Endodermal cell (in vitro differentiated cells): Measurements from ENCODE around the gene ZNF688. TPM values are rescaled to one million over a fixed set of nuclear protein-coding genes. Genes with fewer than 3 reads are reported as not detected.

Experiments used
- DNase-seq: peaks from one replicate; pipeline ENCODE4 v3.0.0-alpha.2; 2017
- H3K27ac ChIP-seq: 2 replicates; pipeline ENCODE4 v1.5.1; 2013; ENCODE audit warnings: mild to moderate bottlenecking, low read depth, low read length, moderate library complexity
- H3K27me3 ChIP-seq: 2 replicates; pipeline ENCODE4 v1.6.1; 2013; ENCODE audit warnings: mild to moderate bottlenecking, low read length, moderate library complexity; ENCODE audit not compliant: insufficient read depth, control insufficient read depth, poor library complexity, severe bottlenecking
- H3K36me3 ChIP-seq: 2 replicates; pipeline ENCODE4 v1.7.0; 2013; ENCODE audit warnings: mild to moderate bottlenecking, low read length, moderate library complexity; ENCODE audit not compliant: control insufficient read depth, insufficient read depth
- H3K4me1 ChIP-seq: one replicate; pipeline ENCODE4 v1.7.0; 2013; ENCODE audit warnings: low read length; ENCODE audit not compliant: control insufficient read depth, insufficient read depth
- H3K4me3 ChIP-seq: 2 replicates; pipeline ENCODE4 v1.5.1; 2013; ENCODE audit warnings: mild to moderate bottlenecking, low read length, moderate library complexity
- H3K9ac ChIP-seq: 2 replicates; pipeline ENCODE4 v1.6.1; 2013; ENCODE audit warnings: mild to moderate bottlenecking, low read length, moderate library complexity; ENCODE audit not compliant: poor library complexity, severe bottlenecking; ENCODE audit errors: extremely low read depth
- H3K9me3 ChIP-seq: 2 replicates; pipeline ENCODE4 v1.6.1; 2013; ENCODE audit warnings: mild to moderate bottlenecking, low read length, moderate library complexity; ENCODE audit not compliant: control insufficient read depth
- H3K27ac Mint-ChIP-seq: 2 replicates; pipeline ENCODE4 v1.8.0; 2020; ENCODE audit warnings: mixed read lengths
- H3K27me3 Mint-ChIP-seq: 2 replicates; pipeline ENCODE4 v1.8.0; 2021; ENCODE audit warnings: mild to moderate bottlenecking, mixed read lengths; ENCODE audit not compliant: insufficient read depth
- H3K36me3 Mint-ChIP-seq: 2 replicates; pipeline ENCODE4 v1.8.0; 2020; ENCODE audit warnings: low read depth, mixed read lengths
- H3K4me1 Mint-ChIP-seq: 2 replicates; pipeline ENCODE4 v1.8.0; 2020; ENCODE audit warnings: mixed read lengths
- H3K4me3 Mint-ChIP-seq: 2 replicates; pipeline ENCODE4 v1.8.0; 2020; ENCODE audit warnings: mild to moderate bottlenecking, moderate library complexity, mixed read lengths
- H3K9me3 Mint-ChIP-seq: 2 replicates; pipeline ENCODE4 v1.8.0; 2020; ENCODE audit warnings: mild to moderate bottlenecking, mixed read lengths
- CTCF ChIP-seq: fragments of 200-600 bp; sonication (generic); conservative IDR thresholded peaks from 2 replicates; pipeline ENCODE4 v1.5.0; 2021; ENCODE audit warnings: antibody characterized with exemption, mild to moderate bottlenecking
- WGBS, 2 experiments: methylation state at CpG; one replicate each; pipeline versions ENCODE4 v1.1.5 to v1.1.7; 2013; ENCODE audit warnings: missing lambda C conversion rate in 2 of 2, mixed read lengths in 1 of 2; ENCODE audit not compliant: insufficient coverage in 1 of 2, insufficient read length in 1 of 2; 5-methylcytosine and 5-hydroxymethylcytosine counted together
- total RNA-seq, 2 donors: library from RNA; stranded (reverse); fragmentation: NEBNext Ultra II Directional in 1 of 2; extraction: Animal tissue kit (Norgen Biotek cat#: 25700) in 1 of 2; gene quantifications; 2 replicates in 1 of 2; 3 replicates in 1 of 2; pipeline ENCODE4 v1.2.1, GENCODE V29; 2021

Gene ZNF688
- total RNA-seq, 2 donors from 2014 or later: 6.4 to 7.5 TPM

DNA sequence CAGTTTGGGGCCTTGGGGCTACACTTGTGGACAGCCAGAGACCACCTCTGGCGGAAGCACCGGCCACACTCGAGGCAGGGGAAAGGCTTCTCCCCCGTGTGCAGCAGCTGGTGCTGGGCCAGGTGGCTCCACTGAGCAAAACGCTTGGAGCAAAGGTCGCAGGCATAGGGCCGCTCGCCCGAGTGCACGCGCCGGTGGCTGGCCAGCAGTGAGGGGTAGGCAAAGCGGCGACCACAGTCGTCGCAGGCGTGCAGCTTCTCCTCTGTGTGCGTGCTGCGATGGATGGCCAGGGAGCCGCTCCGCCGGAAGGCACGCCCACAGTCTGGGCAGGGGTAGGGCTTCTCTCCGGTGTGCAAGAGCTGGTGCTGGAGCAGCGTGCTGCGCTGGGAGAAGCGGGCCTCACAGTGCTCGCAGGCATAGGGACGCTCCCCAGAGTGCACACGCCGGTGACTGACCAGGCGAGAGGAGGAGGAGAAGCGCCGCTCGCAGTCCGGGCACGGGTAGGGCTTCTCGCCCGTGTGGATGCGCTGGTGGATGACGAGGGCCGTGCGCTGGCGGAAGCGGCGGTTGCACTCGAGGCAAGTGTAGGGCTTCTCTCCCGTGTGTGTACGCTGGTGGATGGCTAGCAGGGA is 32.9 kb upstream of the ZNF688 start:
- Histone ChIP-seq H3K4me1 (peaks cover 3% of the 10 kb centered on the region), H3K27me3 (no peaks in the 10 kb centered on the region), H3K4me3 (no peak overlapping the region), H3K27ac (no peak overlapping the region), H3K9me3 (peaks cover 7% of the 10 kb centered on the region), H3K36me3 (peaks cover 42% of the 10 kb centered on the region), H3K9ac (no peak overlapping the region)
- no peak overlapping the region for H3K4me3 Mint-ChIP-seq
- no peak for DNase-seq
- 96% methylated on average over 44 to 49 of the region's 49 CpGs for WGBS, 2 experiments
- no peaks in the 10 kb centered on the region for H3K27me3 Mint-ChIP-seq
- no peak overlapping the region for H3K27ac Mint-ChIP-seq
- no peaks in the 10 kb centered on the region for H3K4me1 Mint-ChIP-seq
- peaks cover 38% of the 10 kb centered on the region for H3K36me3 Mint-ChIP-seq
- H3K9me3 Mint-ChIP-seq: no peaks in the 10 kb centered on the region
- TF ChIP-seq CTCF: no peak

GRCh38 chr16:30603945-30604315 is 32.4 kb upstream of the ZNF688 start:
- Mint-ChIP-seq H3K27me3 (no peaks in the 10 kb centered on the region), H3K27ac (no peak overlapping the region), H3K4me1 (no peaks in the 10 kb centered on the region), H3K9me3 (no peaks in the 10 kb centered on the region), H3K4me3 (no peak overlapping the region), H3K36me3 (peaks cover 38% of the 10 kb centered on the region)
- no peak for TF ChIP-seq CTCF
- no peak overlapping the region for H3K4me3 ChIP-seq
- H3K9ac ChIP-seq: no peak overlapping the region
- peaks cover 3% of the 10 kb centered on the region for H3K4me1 ChIP-seq
- no peak for DNase-seq
- H3K9me3 ChIP-seq: peaks cover 7% of the 10 kb centered on the region
- no peaks in the 10 kb centered on the region for H3K27me3 ChIP-seq
- H3K27ac ChIP-seq: no peak overlapping the region
- 93 to 96% methylated on average over 7 of the region's 7 CpGs for WGBS, 2 experiments
- H3K36me3 ChIP-seq: peaks cover 42% of the 10 kb centered on the region

DNA sequence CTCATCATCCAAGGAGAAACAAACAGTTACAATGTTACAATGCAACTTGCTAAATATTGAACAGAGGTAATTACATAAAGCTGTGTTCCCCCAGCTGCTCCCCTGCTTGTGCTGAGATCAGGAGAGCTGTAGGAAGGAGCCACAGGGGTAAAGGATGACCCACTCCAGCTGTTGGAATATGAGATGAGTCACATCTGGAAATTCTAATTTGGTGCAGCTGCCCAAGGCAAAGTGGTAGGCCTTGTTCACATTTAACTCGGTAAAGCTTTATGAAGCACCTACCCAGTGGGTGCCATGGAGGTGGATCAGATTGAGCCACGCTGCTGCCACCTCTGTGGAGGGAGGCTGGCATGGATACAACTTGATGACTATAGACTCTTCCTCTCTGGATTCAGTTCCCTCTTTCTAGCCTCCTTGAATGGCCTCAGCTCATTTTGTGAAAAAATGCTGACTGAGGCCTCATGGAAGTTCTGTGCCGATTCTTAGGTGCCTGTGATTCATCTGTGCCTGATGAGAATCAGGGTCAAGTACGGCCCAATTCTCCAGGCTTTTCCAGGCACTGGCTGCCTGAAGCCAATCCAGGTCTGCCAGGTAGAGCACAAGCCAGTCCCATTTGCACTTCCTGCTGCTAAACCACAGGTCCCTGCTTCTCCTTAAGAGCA is 31.2 kb upstream of the ZNF688 start:
- WGBS, 2 experiments: 90 to 93% methylated on average over 4 of the region's 4 CpGs
- Histone ChIP-seq H3K4me3 (no peak overlapping the region), H3K27me3 (no peaks in the 10 kb centered on the region), H3K27ac (peak overlapping the region; percentile 17), H3K9ac (no peak overlapping the region), H3K4me1 (no peaks in the 10 kb centered on the region), H3K36me3 (peaks cover 31% of the 10 kb centered on the region), H3K9me3 (peaks cover 7% of the 10 kb centered on the region)
- no peak for DNase-seq
- H3K27ac Mint-ChIP-seq: no peak overlapping the region
- no peak overlapping the region for H3K4me3 Mint-ChIP-seq
- TF ChIP-seq CTCF: no peak
- H3K9me3 Mint-ChIP-seq: peaks cover 4% of the 10 kb centered on the region
- no peaks in the 10 kb centered on the region for H3K4me1 Mint-ChIP-seq
- H3K27me3 Mint-ChIP-seq: no peaks in the 10 kb centered on the region
- peaks cover 33% of the 10 kb centered on the region for H3K36me3 Mint-ChIP-seq
